ENCODE data around the gene ANKFY1.

- TF ChIP-seq, protein P1, sequence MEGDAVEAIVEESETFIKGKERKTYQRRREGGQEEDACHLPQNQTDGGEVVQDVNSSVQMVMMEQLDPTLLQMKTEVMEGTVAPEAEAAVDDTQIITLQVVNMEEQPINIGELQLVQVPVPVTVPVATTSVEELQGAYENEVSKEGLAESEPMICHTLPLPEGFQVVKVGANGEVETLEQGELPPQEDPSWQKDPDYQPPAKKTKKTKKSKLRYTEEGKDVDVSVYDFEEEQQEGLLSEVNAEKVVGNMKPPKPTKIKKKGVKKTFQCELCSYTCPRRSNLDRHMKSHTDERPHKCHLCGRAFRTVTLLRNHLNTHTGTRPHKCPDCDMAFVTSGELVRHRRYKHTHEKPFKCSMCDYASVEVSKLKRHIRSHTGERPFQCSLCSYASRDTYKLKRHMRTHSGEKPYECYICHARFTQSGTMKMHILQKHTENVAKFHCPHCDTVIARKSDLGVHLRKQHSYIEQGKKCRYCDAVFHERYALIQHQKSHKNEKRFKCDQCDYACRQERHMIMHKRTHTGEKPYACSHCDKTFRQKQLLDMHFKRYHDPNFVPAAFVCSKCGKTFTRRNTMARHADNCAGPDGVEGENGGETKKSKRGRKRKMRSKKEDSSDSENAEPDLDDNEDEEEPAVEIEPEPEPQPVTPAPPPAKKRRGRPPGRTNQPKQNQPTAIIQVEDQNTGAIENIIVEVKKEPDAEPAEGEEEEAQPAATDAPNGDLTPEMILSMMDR (conservative IDR thresholded peaks at IDR 0.05; ENCODE audit: low read depth, low read length), result no peak
- no peak for TF ChIP-seq EZH2 (IDR thresholded peaks at IDR 0.05; ENCODE audit: borderline replicate concordance, low read depth, low read length, poor library complexity, severe bottlenecking)
Observed at GRCh38 chr17:4258867-4259266, 4.9 kb downstream of the ANKFY1 start.

All from A673 (cell line).